ENCODE data around the gene CEP20. TPM values are rescaled to one million over a fixed set of nuclear protein-coding genes. Genes with fewer than 3 reads are reported as not detected.

The CEP20 gene
- polyA plus RNA-seq, 3 donors, result 37.2 to 39.7 (median 38.2) TPM

DNA sequence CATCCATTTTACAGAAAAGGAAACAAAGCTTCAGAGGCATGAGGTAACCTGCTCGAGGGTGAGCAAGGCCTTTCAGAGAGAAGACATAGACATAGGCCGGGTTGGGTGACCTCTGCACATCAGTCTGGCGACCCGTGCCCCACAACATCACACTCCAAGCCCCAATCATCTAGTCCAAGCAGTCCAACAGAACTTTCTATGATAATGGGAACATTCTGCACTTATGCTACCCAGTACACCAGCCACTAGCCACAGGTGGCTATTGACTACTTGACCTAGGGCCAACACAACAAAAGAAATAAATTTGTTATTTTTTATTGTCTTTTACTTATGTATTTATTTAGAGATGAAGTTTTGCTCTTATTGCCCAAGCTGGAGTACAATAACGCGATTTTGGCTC, 52.3 kb downstream of the CEP20 start:
- no peak for DNase-seq (ENCODE audit: low read depth in 3 of 3, low spot score in 2 of 3)

GRCh38 chr16:15835136-15835878, 53.1 kb downstream of the CEP20 start:
- DNase-seq (ENCODE audit: low read depth in 3 of 3, low spot score in 2 of 3), result no peak

- DNase-seq (ENCODE audit: low read depth in 3 of 3, low spot score in 2 of 3), result no peak
Measured at GRCh38 chr16:15834502-15834901, 53.9 kb downstream of the CEP20 start.

- no peak for DNase-seq (ENCODE audit: low read depth in 3 of 3, low spot score in 2 of 3)
Measured at GRCh38 chr16:15833541-15833940, 54.9 kb downstream of the CEP20 start.

- no peak for DNase-seq (ENCODE audit: low read depth in 3 of 3, low spot score in 2 of 3)
Measured at GRCh38 chr16:15832241-15832640, 56.2 kb downstream of the CEP20 start.

DNA sequence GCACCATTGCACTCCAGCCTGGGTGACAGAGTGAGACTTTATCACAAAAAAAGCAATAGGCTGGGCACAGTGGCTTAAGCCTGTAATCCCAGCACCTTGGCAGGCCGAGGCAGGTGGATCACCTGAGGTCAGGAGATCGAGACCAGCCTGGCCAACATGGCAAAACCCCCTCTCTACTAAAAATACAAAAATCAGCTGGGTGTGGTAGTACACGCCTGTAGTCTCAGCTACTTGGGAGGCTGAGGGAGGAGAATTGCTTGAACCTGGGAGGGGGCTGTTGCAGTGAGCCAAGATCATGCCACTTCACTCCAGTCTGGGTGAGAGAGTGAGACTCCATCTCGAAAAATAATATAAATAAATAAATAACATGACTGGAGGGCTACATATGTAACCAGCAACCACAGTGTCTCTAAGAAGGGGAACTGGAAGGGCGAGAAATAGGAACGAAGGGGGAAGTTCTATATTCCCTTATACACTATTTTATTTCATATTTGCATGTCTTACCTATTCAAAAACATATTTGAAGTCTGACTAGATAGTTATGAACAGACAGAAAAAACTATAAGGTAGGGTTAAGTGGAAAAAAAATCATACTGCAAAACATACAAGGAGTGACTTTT, 57.5 kb downstream of the CEP20 start:
- DNase-seq (ENCODE audit: low read depth in 3 of 3, low spot score in 2 of 3), result no peak

DNA sequence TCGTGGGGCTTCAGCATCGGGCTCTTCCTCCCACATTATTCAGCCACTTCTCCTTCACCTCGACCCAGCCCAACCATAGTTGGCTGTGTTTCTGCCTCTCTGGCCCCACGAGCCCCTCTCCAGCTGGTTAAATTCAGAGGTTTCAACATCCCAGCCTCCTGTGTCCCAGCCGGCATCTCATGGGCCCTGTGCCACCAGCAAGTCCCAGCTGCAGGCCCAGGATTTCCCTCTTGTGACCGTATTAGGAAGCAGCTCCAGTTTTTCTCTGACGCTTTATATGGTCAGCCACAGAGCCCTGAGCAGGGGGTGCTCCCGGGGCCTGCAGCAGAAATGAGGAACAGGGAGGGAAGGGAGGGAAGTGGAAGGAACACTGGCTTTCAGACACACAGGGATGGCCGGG, 58.9 kb downstream of the CEP20 start:
- DNase-seq (ENCODE audit: low read depth in 3 of 3, low spot score in 2 of 3), result no peak

DNA sequence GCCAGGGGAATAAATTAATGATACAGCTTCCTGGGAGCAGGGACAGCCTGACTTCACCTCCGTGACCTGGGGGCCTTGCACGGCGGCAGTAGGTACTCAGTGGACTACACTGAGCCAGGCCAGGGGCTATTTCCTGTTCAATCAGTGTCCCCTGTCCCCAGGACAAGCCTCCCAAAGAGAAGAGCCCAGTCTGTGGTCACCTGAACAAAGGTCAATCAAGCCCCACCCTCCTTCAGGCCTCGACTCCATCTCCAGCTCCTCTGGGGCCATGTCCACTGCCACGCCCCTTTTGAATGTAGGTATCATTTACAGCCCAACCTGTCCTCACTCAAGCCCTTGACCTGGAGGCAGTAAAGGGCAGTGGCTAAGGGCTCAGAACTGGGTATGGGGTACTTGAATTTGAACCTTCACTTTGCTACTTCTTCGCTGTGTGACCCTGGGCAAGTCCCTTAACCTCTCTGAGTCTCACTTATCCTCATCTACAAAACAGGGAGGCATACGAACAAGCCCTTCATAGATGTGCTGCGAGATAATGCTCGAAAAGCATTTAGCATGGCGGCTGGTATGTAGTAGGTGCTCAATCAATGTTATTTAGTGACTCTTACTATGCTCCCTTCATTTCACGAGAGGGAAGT, 60.6 kb downstream of the CEP20 start:
- DNase-seq (ENCODE audit: low read depth in 3 of 3, low spot score in 2 of 3), result no peak

- DNase-seq (ENCODE audit: low read depth in 3 of 3, low spot score in 2 of 3), result no peak
Measured at GRCh38 chr16:15827299-15827698, 61.1 kb downstream of the CEP20 start.

- DNase-seq (ENCODE audit: low read depth in 3 of 3, low spot score in 2 of 3), result no peak
Measured at GRCh38 chr16:15825750-15826305, 62.6 kb downstream of the CEP20 start.

GRCh38 chr16:15822957-15823356, 65.4 kb downstream of the CEP20 start:
- no peak for DNase-seq (ENCODE audit: low read depth in 3 of 3, low spot score in 2 of 3)

DNA sequence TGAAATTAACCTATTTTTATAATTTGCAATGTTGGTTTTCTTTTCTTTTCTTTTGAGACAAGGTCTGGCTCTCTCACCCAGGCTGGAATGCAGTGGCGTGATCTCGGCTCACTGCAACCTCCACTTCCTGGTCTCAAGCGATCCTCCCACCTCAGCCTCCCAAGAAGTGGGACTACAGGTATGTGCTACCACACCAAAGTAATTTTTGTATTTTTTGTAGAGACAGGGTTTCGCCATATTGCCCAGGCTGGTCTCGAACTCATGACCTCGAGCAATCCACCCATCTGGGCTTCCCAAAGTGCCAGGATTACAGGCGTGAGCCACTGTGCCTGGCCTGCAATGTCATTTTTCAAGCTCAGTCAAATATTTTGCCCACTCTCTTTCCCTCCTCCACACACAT, 67.6 kb downstream of the CEP20 start:
- no peak for DNase-seq (ENCODE audit: low read depth in 3 of 3, low spot score in 2 of 3)

DNA sequence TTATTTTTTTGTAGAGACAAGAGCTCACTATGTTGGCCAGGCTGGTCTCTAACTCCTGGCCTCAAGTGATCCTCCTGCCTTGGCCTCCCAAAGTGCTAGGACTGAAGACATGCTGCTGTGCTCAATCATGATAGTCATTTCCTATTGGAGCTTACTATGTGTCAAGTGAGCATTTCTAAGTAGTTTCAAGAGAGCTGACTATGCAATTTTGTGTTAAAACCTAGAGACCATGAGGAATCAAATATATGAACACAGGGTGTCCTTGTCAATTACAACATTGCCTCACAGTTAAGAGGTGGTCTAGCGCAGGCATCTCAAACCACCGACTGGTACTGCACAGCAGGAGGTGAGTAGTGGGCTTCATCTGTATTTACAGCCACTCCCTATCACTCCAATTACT, 69.4 kb downstream of the CEP20 start:
- no peak for DNase-seq (ENCODE audit: low read depth in 3 of 3, low spot score in 2 of 3)

GRCh38 chr16:15817446-15817845, 71.0 kb downstream of the CEP20 start:
- no peak for DNase-seq (ENCODE audit: low read depth in 3 of 3, low spot score in 2 of 3)

DNA sequence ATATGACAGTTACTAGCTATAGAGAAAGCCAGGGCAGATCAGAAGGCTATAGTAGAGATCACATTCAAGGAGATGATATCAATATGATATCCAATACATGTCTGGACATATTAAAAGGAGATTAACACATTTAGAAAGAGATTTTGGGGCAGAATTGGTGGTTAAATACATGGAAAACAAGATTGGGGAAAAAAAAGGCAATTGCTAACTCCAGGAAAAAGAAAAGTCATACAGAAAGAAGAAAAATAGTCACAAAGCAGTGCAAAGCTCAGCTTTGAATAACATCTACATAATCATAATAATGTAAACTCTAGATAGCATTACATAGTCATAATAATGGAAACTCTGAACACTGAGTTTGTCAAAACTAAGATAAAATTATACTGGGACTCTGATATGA, 72.2 kb downstream of the CEP20 start:
- DNase-seq (ENCODE audit: low read depth in 3 of 3, low spot score in 2 of 3), result no peak

Other genes with a start within 250 kb of the CEP20 start
- gene MARF1, start 245.4 kb downstream of the CEP20 start, polyA plus RNA-seq (ENCODE audit: insufficient read length in 3 of 3), result 10 to 100 TPM; 49.4 to 53.4 (median 50.5) TPM
- gene NDE1, start 238.4 kb downstream of the CEP20 start, polyA plus RNA-seq (ENCODE audit: insufficient read length in 3 of 3), result 10 to 100 TPM; 38.6 to 42.9 (median 41.7) TPM
- gene MYH11, start 31.6 kb downstream of the CEP20 start, polyA plus RNA-seq (ENCODE audit: insufficient read length in 3 of 3), result 10 to 100 TPM; 10.2 to 13.5 (median 11.1) TPM
- 10 to 100 TPM; 20.9 to 24.5 (median 23.1) TPM for gene ABCC1, start 61.0 kb upstream of the CEP20 start, polyA plus RNA-seq (ENCODE audit: insufficient read length in 3 of 3)